MM.1S (cell line): Measurements from ENCODE around the gene GPC1.

Source experiments
- DNase-seq: peaks from one replicate; pipeline ENCODE4 v3.0.0-alpha.2; 2015
- H2AFZ ChIP-seq: fragments of 300-600 bp; sonication (generic); 2 replicates; pipeline ENCODE4 v1.6.0; 2016; ENCODE audit warnings: antibody characterized with exemption, low read length
- H3F3A ChIP-seq: fragments of 300-600 bp; sonication (generic); 2 replicates; pipeline ENCODE4 v1.6.1; 2016; ENCODE audit warnings: mild to moderate bottlenecking, antibody characterized with exemption, low read length, moderate library complexity, mixed read lengths; ENCODE audit not compliant: insufficient read depth
- H3K27ac ChIP-seq: fragments of 300-600 bp; sonication (generic); 2 replicates; pipeline ENCODE4 v1.5.1; 2016; ENCODE audit warnings: mild to moderate bottlenecking, low read length
- H3K27me3 ChIP-seq: fragments of 300-600 bp; sonication (generic); replicated peaks from 2 replicates; pipeline ENCODE4 v1.6.0; 2016; ENCODE audit warnings: low read length; ENCODE audit not compliant: insufficient read depth
- H3K36me3 ChIP-seq: fragments of 300-600 bp; sonication (generic); replicated peaks from 2 replicates; pipeline ENCODE4 v1.6.1; 2016; ENCODE audit warnings: mild to moderate bottlenecking, low read length, mixed read lengths; ENCODE audit not compliant: insufficient read depth
- H3K4me1 ChIP-seq: fragments of 300-600 bp; sonication (generic); 2 replicates; pipeline ENCODE4 v1.6.1; 2016; ENCODE audit warnings: low read length, mixed read lengths
- H3K4me2 ChIP-seq: fragments of 300-600 bp; sonication (generic); 2 replicates; pipeline ENCODE4 v1.6.0; 2016; ENCODE audit warnings: low read depth, low read length
- H3K4me3 ChIP-seq: fragments of 300-600 bp; sonication (generic); 2 replicates; pipeline ENCODE4 v1.5.1; 2016; ENCODE audit warnings: low read length, mixed read lengths
- H3K79me2 ChIP-seq: fragments of 300-600 bp; sonication (generic); 2 replicates; pipeline ENCODE4 v1.6.1; 2016; ENCODE audit warnings: mixed run types, low read length, mixed read lengths
- H3K9ac ChIP-seq: fragments of 300-600 bp; sonication (generic); 2 replicates; pipeline ENCODE4 v1.6.1; 2016; ENCODE audit warnings: low read length, mixed read lengths
- H3K9me2 ChIP-seq: fragments of 300-600 bp; sonication (generic); replicated peaks from 2 replicates; pipeline ENCODE4 v1.6.1; 2016; ENCODE audit warnings: mild to moderate bottlenecking, low read length, mixed read lengths; ENCODE audit not compliant: insufficient read depth
- H3K9me3 ChIP-seq: fragments of 300-600 bp; sonication (generic); replicated peaks from 2 replicates; pipeline ENCODE4 v1.6.1; 2016; ENCODE audit warnings: mild to moderate bottlenecking, low read length, mixed read lengths; ENCODE audit not compliant: insufficient read depth
- H4K20me1 ChIP-seq: fragments of 300-600 bp; sonication (generic); 2 replicates; pipeline ENCODE4 v1.6.1; 2016; ENCODE audit warnings: mild to moderate bottlenecking, low read length, moderate library complexity, mixed read lengths; ENCODE audit not compliant: insufficient read depth
- EZH2 ChIP-seq: fragments of 300-600 bp; sonication (generic); optimal IDR thresholded peaks from 2 replicates; pipeline ENCODE3; 2017; ENCODE audit warnings: low read depth, mild to moderate bottlenecking, antibody characterized with exemption, low read length, mixed read lengths
- EZH2phosphoT487 ChIP-seq: fragments of 300-600 bp; sonication (generic); IDR thresholded peaks from 2 replicates; pipeline ENCODE4 v1.6.1; 2018; ENCODE audit warnings: antibody characterized with exemption, low read length
- TF ChIP-seq, protein P1 (sequence below): fragments of 300-600 bp; sonication (generic); IDR thresholded peaks from 2 replicates; pipeline ENCODE4 v1.5.1; 2016; ENCODE audit warnings: antibody characterized with exemption, low read length, mixed read lengths

The GPC1 gene

DNA sequence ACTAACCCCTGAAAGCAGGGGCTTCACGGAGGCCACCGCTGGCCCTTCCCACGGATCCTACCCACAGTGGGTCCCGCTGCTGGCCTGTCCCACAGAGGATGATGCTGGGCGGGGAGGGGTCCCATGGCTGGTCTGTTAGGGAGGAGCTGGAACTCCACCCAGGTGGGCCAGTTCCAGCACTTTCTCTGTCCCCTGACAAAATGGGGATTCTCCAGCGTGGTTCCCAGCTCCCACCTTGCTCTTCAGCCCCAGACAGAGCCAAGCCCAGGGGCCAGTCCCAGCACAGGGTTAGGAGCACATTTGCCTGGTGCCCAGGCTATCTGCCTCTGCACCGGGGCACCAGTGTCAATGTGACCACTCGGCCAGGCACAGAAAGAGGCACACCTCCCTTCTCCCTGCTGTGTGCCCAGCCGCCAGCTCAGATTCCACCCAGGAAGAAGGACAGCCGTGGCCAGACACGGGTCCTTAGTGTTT, 72.4 kb downstream of the GPC1 start:
- Histone ChIP-seq H2AFZ (no peak overlapping the region), H3K9me2 (no peaks in the 10 kb centered on the region), H3K4me3 (no peak overlapping the region), H3K27me3 (no peaks in the 10 kb centered on the region), H3K4me1 (no peaks in the 10 kb centered on the region), H3K36me3 (no peaks in the 10 kb centered on the region), H3K79me2 (no peaks in the 10 kb centered on the region), H3F3A (no peaks in the 10 kb centered on the region), H3K9me3 (no peaks in the 10 kb centered on the region), H3K27ac (no peak overlapping the region), H4K20me1 (no peaks in the 10 kb centered on the region), H3K4me2 (no peak overlapping the region), H3K9ac (no peak overlapping the region)
- no peak for TF ChIP-seq EZH2phosphoT487
- no peak for TF ChIP-seq EZH2
- TF ChIP-seq, protein P1, sequence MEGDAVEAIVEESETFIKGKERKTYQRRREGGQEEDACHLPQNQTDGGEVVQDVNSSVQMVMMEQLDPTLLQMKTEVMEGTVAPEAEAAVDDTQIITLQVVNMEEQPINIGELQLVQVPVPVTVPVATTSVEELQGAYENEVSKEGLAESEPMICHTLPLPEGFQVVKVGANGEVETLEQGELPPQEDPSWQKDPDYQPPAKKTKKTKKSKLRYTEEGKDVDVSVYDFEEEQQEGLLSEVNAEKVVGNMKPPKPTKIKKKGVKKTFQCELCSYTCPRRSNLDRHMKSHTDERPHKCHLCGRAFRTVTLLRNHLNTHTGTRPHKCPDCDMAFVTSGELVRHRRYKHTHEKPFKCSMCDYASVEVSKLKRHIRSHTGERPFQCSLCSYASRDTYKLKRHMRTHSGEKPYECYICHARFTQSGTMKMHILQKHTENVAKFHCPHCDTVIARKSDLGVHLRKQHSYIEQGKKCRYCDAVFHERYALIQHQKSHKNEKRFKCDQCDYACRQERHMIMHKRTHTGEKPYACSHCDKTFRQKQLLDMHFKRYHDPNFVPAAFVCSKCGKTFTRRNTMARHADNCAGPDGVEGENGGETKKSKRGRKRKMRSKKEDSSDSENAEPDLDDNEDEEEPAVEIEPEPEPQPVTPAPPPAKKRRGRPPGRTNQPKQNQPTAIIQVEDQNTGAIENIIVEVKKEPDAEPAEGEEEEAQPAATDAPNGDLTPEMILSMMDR: no peak
- no peak for DNase-seq

DNA sequence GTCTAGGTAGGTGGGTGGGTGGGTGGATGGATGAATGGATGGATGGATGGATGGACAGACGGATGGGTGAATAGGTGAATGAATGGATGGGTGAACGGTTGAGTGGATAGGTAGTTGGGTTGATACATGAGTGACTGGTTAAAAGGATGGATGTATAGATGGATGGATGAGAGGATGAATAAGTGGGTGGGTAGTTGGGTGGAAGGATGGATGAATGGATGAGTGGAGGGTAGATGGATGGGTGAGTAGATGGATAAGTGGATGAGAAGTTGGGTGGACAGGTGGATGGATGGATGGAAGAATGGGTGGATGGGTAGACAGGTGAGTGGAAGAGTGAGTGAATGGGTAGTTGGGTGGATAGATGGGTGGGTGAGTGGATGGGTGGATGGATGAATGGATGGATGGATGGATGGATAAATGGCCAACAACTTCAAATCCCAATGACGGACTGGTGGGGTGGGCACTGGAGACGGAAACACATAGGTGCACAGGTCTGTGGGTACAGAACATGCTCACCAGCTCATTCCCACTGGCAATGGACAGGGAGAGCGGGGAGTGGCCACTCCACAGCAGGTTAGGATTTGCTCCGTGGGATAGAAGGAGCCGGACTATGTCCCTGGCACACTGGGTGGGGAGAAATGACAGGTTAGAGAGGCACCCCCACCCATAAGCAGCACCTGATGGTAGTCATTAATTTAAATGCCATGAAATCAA, 73.5 kb downstream of the GPC1 start:
- TF ChIP-seq, protein P1: no peak
- TF ChIP-seq EZH2phosphoT487: no peak
- no peak for TF ChIP-seq EZH2
- no peak overlapping the region for H3K4me2 ChIP-seq

DNA sequence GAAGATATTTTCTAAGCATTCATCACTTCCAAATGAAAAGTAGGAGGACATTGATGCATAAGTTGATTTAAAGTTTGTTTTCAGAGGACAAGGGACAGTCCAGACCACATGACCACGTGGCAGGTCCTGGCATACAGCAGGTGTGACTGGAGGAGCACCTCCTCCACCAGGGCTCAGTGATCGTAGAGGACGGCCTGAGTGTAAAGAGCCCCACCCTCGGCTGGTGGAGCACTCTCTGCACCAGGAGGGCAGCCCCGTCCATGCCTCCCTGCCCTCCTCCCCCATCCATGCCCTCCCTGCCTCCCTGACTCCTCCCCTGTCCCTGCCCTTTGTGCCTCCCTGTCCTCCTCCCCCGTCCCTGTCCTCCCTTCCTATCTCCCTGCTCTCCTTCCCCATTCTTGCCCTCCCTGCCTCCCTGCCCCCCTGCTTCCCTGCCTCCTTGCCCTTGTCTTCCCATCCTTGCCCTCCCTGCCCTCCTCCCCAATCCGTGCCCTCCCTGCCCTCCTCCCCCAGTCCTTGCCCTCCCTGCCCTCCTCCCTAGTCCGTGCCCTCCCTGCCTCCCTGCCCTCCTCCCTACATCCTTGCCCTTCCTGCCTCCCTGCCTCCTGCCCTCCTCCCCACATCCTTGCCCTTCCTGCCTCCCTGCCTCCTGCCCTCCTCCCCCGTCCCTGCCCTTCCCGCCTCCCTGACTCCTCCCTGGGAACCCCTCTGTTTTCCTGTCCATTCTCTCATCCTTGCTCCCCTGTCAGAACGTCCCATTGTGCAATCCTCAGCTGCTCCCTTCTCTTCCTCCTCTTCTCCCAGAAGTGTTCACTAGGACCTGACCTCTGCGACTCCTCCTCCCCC, 74.4 kb downstream of the GPC1 start:
- Histone ChIP-seq H3K4me2 (no peak overlapping the region), H3K79me2 (no peaks in the 10 kb centered on the region), H2AFZ (no peak overlapping the region), H3K4me3 (no peak overlapping the region), H3K27me3 (no peaks in the 10 kb centered on the region), H3F3A (peaks cover 6% of the 10 kb centered on the region; the same call in 1 of the 2 replicates), H3K9me3 (no peaks in the 10 kb centered on the region), H3K27ac (no peak overlapping the region), H3K4me1 (0 out of 2 replicates have a peak, but pooled peaks cover 5% of the 10 kb centered on the region), H3K9me2 (no peaks in the 10 kb centered on the region), H3K9ac (no peak overlapping the region), H4K20me1 (no peaks in the 10 kb centered on the region), H3K36me3 (no peaks in the 10 kb centered on the region)
- no peak for DNase-seq
- TF ChIP-seq EZH2 (no peak), EZH2phosphoT487 (no peak)
- TF ChIP-seq, protein P1: no peak

More for the DNA sequence above, 73.5 kb downstream of the GPC1 start:
- H3K9ac ChIP-seq: no peak overlapping the region
- no peaks in the 10 kb centered on the region for H3K9me3 ChIP-seq
- H3K27me3 ChIP-seq: no peaks in the 10 kb centered on the region
- no peaks in the 10 kb centered on the region for H3F3A ChIP-seq
- no peak overlapping the region for H3K27ac ChIP-seq
- H4K20me1 ChIP-seq: no peaks in the 10 kb centered on the region
- no peaks in the 10 kb centered on the region for H3K79me2 ChIP-seq
- DNase-seq: no peak
- no peak overlapping the region for H2AFZ ChIP-seq
- no peak overlapping the region for H3K4me3 ChIP-seq
- no peaks in the 10 kb centered on the region for H3K36me3 ChIP-seq
- H3K9me2 ChIP-seq: no peaks in the 10 kb centered on the region
- H3K4me1 ChIP-seq: 0 out of 2 replicates have a peak, but pooled peaks cover 1% of the 10 kb centered on the region
